ENCODE data around the gene C2orf78.

DNA sequence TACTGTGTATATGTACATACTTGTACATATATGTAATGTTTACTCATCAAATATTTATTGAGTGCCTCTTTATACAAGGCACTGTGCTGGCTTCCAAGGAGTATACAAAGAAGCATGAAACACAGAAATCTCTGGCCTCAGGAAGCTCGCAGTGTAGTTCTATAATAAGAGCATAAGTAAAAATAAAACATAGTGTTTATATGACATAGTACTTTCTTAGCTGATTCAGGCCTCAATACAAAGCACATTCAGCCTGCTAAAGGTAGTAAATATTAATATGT is 58.7 kb downstream of the C2orf78 start:
- TF ChIP-seq, protein P1, sequence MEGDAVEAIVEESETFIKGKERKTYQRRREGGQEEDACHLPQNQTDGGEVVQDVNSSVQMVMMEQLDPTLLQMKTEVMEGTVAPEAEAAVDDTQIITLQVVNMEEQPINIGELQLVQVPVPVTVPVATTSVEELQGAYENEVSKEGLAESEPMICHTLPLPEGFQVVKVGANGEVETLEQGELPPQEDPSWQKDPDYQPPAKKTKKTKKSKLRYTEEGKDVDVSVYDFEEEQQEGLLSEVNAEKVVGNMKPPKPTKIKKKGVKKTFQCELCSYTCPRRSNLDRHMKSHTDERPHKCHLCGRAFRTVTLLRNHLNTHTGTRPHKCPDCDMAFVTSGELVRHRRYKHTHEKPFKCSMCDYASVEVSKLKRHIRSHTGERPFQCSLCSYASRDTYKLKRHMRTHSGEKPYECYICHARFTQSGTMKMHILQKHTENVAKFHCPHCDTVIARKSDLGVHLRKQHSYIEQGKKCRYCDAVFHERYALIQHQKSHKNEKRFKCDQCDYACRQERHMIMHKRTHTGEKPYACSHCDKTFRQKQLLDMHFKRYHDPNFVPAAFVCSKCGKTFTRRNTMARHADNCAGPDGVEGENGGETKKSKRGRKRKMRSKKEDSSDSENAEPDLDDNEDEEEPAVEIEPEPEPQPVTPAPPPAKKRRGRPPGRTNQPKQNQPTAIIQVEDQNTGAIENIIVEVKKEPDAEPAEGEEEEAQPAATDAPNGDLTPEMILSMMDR (IDR thresholded peaks at IDR 0.05 in 2 of 3, conservative IDR thresholded peaks at IDR 0.05 in 1 of 3; ENCODE audit: insufficient read depth in 2 of 3, low read depth in 1 of 3, low read length in 3 of 3), result no peak
- TF ChIP-seq CBFA2T3 (IDR thresholded peaks at IDR 0.05), result no peak
- TF ChIP-seq PCBP2 (IDR thresholded peaks at IDR 0.05; ENCODE audit: low read depth, low read length, poor library complexity, severe bottlenecking), result no peak
- TF ChIP-seq ZBTB17 (CRISPR knock-in tag; IDR thresholded peaks at IDR 0.05), result no peak
- TF ChIP-seq, protein P2, sequence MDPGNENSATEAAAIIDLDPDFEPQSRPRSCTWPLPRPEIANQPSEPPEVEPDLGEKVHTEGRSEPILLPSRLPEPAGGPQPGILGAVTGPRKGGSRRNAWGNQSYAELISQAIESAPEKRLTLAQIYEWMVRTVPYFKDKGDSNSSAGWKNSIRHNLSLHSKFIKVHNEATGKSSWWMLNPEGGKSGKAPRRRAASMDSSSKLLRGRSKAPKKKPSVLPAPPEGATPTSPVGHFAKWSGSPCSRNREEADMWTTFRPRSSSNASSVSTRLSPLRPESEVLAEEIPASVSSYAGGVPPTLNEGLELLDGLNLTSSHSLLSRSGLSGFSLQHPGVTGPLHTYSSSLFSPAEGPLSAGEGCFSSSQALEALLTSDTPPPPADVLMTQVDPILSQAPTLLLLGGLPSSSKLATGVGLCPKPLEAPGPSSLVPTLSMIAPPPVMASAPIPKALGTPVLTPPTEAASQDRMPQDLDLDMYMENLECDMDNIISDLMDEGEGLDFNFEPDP (CRISPR knock-in tag; IDR thresholded peaks at IDR 0.05), result no peak
- TF ChIP-seq SMC3 (conservative IDR thresholded peaks at IDR 0.05; ENCODE audit: insufficient read depth, low read depth, low read length), result no peak
- TF ChIP-seq TAF1 (IDR thresholded peaks at IDR 0.05; ENCODE audit: control insufficient read depth, extremely low read depth, insufficient read depth, low read length, severe bottlenecking), result no peak
- TF ChIP-seq RFX5 (IDR thresholded peaks at IDR 0.05; ENCODE audit: low read depth, low read length), result no peak
- TF ChIP-seq, protein P3, sequence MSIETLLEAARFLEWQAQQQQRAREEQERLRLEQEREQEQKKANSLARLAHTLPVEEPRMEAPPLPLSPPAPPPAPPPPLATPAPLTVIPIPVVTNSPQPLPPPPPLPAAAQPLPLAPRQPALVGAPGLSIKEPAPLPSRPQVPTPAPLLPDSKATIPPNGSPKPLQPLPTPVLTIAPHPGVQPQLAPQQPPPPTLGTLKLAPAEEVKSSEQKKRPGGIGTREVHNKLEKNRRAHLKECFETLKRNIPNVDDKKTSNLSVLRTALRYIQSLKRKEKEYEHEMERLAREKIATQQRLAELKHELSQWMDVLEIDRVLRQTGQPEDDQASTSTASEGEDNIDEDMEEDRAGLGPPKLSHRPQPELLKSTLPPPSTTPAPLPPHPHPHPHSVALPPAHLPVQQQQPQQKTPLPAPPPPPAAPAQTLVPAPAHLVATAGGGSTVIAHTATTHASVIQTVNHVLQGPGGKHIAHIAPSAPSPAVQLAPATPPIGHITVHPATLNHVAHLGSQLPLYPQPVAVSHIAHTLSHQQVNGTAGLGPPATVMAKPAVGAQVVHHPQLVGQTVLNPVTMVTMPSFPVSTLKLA (conservative IDR thresholded peaks at IDR 0.05), result no peak
- TF ChIP-seq SPI1 (IDR thresholded peaks at IDR 0.05; ENCODE audit: borderline replicate concordance, low read depth, low read length), result no peak
